IPS DF 19.7 (cell line): ENCODE data around the gene METTL25.
A peak's percentile ranks its signal among the peaks of the same experiment; 100 is the strongest.
"Not testable (repeated sequence)": the region's sequence is repeated elsewhere in the genome, so short reads cannot be mapped to it uniquely, and the experiment has no call there.

ENCODE experiments used
- DNase-seq: peaks from one replicate; pipeline ENCODE4 v3.0.0-alpha.2; 2013; ENCODE audit warnings: low read depth, low spot score

The METTL25 gene, protein sequence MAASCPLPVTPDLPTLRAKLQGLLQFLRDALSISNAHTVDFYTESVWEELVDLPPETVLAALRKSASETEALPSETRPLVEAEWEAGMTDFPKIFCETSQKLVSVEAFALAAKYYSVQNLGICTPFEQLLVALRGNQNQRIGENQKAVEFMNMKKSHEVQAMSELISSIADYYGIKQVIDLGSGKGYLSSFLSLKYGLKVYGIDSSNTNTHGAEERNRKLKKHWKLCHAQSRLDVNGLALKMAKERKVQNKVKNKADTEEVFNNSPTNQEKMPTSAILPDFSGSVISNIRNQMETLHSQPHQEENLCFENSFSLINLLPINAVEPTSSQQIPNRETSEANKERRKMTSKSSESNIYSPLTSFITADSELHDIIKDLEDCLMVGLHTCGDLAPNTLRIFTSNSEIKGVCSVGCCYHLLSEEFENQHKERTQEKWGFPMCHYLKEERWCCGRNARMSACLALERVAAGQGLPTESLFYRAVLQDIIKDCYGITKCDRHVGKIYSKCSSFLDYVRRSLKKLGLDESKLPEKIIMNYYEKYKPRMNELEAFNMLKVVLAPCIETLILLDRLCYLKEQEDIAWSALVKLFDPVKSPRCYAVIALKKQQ

DNA sequence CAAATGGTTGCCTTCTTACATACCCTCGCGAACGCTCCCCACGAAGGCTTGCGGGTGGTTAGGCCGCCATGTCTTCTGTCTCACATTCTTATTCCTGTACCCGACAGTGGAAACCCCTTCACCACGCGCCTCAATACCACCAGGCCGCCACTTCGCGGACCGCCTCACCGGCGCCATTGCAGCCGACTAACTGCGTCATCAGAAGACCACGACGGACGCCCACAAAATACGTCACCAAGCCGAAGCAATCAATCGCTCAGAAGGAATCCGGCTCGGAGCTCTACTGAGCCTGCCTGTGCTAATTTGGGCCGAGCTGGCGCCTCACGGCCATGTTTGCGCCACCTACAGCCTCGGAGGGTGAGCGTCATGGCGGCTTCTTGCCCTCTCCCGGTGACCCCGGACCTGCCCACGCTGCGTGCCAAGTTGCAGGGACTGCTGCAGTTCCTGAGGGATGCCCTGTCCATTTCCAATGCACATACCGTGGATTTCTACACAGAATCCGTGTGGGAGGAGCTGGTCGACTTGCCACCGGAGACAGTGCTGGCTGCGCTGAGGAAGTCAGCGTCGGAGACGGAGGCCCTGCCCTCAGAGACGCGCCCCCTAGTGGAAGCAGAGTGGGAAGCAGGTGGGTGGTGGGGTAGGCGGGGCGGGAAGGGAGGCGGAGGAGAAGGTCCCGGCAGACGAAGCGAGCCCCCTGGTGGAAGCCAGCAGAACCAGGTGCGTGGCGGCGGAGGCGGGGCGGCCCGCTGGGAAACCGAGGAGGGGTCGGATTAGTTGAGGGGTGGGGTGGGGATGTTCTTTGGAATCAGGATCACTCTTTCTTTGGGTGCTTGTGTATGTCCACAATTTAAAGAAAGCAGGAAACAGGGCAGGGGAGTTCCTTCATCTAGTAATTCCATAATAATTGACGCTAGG lies at the start of gene METTL25, which contains the start of gene CCDC59:
METTL25 (plus strand) TSS at position 330 of the 915 bp plus-strand sequence; CDS start at position 367, 37 bp downstream.
CCDC59 (minus strand) TSS at position 188 of the 915 bp plus-strand sequence; CDS start at position 177, 11 bp downstream.
- peak; percentile 92 for DNase-seq

DNA sequence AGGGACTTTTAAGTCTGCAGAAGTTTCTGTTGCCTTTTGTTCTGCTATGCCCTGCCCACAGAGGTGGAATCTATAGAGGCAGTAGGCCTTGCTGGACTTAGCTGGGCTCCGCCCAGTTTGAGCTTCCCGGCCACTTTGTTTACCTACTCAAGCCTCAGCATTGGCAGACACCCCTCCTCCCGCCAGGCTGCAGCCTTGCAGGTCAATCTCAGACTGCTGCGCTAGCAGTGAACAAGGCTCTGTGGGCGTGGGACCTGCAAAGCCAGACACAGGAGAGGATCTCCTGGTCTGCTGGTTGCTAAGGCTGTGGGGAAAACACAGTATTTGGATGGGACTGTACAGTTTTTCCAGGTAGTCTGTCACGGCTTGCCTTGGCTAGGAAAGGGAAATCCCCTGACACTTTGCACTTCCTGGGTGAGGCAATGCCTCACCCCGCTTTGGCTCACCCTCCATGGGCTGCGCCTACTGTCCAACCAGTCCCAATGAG lies 43.9 kb upstream of the METTL25 start:
- peak; percentile 42 for DNase-seq

DNA sequence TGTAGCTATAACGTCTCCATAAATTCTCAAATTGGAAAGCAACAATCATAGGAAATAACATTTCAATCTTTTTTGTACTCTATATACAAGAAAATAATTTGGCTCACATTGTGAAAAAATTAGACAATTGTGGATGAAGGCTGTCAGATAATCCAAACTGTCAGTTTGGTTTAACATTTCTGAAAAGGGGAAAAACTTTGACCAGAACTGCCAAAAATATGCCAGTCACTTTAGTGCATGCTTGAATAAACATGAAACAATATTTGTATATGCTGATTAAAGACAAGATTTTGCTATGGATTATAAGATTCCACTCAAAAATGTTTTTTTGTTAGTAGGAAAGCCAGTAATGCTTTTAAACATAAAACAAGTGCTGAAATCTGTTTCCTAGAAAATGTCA lies 39.1 kb upstream of the METTL25 start:
- DNase-seq: no peak

DNA sequence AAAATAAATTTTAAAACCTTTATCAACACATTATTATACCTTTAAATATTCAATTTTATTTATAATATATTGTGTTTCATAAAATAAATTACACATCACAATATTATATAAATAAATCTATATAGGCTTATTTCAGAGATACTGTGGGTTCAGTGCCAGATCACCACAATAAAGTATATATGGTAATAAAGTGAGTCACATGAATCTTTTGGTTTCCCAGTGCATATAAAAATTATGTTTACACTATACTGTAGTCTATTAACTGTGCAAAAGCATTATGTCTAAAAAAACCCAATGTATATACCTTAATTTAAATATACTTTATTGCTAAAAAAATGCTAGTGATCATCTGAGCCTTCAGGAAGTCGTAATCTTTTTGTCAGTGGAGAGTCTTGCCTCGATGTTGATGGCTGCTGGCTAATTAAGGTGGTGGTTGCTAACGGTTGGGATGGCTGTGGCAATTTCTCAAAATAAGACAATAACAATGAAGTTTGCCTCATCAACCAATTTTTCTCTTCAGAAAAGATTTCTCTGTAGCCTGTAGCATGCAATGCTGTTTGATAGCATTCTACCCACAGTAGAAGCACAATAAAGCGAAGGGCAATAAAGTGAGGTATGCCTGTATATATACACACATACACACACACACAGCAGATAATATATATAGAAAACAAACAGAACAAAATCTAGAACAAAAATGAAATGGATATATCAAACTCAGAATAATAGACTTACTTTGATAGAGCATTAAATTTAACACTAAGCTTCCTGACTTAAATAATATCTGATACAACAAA lies 32.6 kb upstream of the METTL25 start:
- no peak for DNase-seq

DNA sequence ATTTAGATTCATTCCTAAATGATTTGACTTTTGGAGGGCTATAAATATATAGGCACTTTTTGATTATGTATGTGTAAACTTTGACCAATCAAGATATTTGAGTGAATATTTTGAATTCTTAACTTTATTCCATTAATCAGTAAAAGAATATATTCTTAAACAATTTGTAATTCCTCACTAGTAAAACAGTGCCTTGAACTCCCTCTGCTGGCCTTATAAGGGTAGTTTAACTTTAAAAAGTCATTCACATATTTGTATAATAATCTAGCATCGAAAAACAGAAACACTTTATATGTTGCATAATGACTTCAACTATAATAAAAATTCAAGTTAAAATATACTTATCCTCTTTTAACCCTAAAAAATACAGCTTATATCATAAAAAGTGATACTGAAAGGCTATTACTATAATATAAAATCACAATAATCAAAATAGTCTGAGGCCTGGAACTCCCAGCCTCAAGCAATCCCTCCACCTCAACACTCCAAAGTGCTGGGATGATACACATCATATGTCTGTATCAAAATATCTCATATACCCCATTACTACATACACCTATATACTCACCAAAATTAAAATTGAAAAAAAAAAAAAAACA lies 31.3 kb upstream of the METTL25 start:
- no peak for DNase-seq

DNA sequence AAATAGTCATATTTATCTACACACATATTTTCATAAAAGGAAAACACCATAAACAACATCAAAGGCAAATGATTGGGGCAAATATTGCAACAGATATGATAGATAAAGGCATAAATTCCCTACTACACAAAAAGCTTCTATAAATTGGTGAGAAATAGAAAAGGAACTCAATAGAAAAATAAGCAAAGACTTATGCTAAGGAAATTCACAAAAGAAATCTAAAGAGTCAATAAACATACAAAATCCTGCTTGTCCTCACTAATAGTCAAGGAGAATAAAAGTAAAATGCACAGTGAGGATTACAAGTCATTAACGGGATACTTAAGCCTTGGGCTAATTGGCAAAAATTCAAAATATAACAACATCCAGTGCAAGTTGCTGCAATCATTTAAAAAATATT lies 30.5 kb upstream of the METTL25 start:
- DNase-seq: no peak

DNA sequence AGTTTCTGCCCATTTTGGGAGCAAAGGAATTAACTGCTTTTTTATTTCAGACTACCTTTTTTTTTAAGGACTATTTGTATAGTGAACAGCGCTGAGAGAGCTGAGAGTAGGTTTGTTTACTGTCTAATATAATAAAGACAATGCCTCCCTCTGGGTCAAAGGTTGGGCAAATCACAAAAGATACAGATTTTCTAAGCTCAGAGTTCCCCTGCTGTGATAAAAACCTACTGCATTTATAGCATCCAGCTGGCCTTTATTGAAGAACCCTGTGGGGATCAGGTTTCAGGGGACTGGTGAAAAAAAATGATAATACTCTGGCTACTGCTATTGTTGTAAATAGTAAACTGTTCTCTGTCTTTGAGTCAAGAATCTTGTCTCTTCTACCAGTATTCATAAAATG lies 28.8 kb upstream of the METTL25 start:
- DNase-seq: no peak

DNA sequence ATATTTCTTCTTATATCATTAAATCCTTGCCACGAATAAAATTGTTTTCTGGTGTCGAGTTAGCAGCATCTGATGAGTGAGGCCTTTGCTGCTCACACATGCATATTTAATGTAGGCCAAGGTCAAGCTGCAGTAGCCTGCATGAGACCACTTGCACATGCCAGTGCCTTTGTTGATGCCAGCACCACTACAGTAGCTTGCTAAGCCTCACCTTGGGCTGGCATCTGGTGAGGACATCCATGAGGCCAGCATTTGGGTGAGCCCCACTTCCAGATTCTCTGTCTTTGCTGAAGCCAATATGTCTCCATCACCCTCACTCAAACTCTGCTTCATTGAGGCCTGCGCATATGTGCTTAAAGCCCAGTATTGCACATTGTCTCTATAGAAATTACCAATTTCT lies 8.2 kb upstream of the METTL25 start:
- DNase-seq: no peak

DNA sequence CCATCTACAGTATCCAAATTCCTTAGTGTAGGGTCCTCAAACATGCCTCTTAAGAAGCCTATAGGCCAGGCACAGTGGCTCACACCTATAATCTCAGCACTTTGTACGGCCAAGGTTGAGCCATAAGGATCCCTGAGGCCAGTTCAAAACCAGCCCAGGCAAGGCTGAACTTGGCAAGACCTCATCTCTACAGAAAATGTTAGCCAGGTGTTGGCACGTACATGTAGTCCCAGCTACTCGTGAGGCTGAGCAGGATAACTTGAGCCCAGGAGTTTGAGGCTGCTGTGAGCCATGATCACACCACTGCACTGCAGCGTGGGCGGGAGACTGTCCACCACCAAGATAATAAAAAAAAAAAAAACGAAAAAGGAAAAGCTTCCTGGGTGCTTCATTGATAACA lies 6.9 kb upstream of the METTL25 start:
- no peak for DNase-seq

DNA sequence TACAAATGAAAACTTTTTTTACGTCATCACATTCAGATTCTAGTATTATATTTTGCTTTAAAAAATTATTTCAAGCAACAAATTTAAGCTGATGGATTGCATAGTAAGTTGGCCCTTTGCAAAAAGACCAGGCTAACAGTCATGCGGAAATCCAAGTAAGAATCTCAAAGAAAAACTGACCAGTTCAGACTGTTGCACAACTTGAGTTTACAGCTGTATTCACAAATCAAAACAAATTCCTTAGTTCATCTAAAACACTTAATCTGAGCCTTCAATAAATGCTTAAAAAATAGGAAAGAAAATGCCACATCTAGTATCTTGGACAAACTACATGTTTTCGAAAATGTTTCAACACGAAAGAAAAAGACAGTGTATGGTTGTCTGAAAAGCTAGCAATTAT lies 989 bp upstream of the METTL25 start:
- DNase-seq: no peak

DNA sequence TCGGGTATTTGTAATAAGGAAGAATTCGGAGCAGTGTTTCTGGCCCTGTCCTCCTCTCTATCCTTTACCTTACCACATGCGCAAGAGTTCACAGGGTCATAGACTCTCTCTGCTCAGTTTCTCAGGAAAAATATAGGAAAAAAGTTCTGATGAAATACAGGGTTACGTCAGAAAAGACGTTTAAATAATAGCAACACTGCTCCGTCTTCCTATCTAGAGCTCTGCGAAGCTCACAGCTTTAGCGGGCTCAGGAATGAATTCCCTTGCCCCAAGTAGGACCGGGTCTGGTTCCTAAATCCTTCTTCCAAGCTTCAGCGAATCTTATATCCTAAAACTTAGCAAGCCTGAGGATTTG lies 507 bp upstream of the METTL25 start:
- no peak for DNase-seq

DNA sequence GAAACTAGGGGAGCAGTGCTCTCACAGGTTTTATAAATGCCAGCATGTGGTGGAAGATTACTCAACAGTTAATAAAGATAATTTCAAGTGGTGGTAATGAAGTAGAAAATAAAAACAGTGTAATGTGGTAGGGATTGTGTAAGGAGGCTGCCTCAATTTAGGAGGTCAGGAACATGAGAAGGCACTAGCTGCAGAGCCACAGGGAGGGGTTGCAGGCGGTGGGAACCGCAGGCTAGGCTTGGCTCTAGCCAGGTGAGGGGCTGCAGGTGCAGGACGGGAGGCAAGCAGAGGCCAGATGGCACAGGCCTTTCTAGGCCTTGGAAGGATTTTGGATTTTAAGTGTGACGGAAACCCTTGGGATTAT lies 768 bp downstream of the METTL25 start:
- no peak for DNase-seq

DNA sequence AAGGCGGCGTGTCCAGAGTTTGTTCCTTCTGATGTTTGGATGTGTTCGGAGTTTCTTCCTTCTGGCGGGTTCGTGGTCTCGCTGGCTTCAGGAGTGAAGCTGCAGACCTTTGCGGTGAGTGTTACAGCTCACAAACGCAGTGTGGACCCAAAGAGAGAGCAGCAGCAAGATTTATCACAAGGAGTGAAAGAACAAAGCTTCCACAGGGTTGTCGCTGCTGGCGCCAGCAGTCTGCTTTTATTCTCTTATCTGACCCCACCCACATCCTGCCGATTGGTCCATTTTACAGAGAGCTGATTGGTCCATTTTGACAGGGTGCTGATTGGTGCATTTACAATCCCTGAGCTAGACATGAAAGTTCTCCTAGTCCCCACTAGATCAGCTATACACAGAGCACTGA lies 2.5 kb downstream of the METTL25 start:
- DNase-seq: not testable (repeated sequence)

DNA sequence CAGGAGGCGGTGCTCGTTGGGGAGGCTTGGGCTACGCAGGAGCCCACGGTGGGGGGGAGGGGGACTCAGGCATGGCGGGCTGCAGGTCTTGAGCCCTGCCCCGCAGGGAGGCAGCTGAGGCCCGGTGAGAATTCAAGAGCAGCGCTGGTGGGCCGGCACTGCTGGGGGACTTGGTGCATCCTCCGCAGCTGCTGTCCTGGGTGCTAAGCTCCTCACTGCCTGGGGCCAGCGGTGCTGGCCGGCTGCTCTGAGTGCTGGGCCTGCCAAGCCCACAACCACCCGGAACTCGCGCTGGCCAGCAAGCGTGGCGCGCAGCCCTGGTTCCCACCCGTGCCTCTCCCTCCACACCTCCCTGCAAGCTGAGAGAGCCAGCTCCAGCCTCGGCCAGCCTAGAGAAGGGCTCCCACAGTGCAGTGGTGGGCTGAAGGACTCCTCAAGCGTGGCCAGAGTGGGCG lies 3.2 kb downstream of the METTL25 start:
- no peak for DNase-seq

DNA sequence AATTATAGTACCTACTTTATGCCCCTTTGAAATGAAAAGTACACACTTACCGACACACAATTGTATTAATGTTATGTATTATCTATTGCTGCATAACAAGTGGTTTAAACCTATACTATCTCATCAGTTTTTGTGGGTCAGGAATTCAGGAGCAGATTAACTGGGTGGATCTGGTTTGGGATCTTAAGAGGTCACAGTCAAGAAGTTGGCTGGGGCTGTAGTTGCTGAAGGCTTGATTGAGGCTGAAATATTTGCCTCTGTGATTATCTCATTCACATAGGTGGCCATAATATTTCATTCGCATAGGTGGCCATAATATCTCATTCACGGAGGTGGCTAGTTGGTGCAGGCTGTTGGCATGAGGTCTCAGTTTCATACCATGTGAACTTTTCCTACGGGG lies 5.7 kb downstream of the METTL25 start:
- no peak for DNase-seq

DNA sequence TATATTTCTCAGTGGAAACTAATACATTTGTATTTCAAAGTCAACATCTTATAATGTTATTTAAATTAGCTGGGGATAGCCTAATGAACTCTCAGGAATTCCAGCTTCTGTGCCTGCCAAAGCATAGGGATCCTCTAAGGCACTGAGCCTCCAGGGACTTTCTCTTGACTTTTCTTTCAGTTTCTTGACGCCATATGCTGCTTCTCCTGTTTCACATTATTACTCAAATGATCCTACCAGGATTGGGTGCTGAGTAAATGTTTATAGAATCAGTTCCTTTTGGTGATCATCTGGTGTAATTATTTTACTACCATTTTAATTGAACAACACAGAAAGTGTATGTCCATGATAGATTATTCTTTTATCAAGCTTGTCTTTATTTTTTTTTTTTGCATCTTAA lies 7.9 kb downstream of the METTL25 start:
- DNase-seq: no peak

DNA sequence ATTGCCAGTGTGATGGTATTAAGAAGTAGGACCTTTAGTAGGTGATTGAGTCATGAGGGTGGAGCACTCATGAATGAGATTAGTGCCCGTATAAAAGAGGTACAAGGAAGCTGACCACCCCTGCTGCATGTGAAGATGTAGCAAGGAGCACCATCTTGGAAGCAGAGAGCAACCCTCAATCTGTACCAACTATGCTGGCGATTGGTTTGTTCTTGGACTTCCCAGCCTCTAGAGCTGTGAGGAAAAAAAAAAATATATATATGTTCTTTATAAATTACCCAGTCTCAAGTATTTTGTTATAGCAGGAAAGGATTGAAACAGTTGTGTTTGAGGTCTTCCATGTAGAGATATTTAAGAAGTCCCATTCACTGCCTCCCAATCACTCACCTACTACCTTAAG lies 16.9 kb downstream of the METTL25 start:
- no peak for DNase-seq

DNA sequence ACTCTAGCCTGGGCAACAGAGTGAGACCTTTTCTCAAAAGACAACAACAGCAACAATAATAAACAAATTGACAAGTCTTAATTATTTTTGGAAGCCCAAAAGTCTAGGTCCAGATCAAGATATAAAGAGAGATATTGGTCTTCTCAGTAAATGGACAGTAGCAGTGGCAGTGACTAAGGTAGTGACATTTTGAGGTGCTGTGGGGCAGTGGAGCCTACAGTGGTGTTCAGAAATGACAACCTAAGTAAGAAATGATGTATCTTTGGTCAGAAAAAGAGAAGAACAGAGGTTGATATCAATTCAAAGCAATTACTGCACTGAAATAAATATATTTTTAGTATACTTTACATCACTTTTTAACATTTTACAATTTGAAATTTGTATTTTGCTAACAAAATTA lies 20.7 kb downstream of the METTL25 start:
- DNase-seq: no peak

DNA sequence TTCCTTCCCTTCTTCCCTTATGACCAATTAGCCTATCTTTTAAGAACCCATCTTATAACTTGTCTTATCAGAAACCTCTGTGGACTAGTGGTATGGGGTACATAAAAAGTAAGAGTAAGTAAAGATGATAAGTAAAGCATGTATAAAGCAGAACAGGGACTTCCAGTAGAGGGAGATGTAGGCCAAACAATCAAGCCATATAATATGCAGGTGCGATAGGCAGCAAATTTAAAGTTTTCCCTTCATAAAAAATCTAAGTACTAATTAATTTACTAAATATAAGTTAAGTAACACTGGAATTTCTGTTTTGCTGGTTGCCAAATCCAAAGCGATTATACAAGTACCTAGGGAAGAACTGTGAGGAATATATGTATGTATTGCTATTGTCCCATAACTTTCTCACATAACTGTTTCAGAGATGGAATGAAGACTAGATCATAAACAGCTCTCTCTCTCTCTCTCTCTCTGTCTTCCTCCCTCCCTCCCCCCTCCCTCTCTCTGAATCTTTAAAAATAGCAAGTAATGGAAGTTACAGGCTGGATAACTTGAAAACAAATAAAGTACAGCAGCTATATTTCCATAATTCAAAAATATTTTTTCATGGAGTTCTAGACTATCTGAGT lies 25.7 kb downstream of the METTL25 start:
- DNase-seq: no peak

DNA sequence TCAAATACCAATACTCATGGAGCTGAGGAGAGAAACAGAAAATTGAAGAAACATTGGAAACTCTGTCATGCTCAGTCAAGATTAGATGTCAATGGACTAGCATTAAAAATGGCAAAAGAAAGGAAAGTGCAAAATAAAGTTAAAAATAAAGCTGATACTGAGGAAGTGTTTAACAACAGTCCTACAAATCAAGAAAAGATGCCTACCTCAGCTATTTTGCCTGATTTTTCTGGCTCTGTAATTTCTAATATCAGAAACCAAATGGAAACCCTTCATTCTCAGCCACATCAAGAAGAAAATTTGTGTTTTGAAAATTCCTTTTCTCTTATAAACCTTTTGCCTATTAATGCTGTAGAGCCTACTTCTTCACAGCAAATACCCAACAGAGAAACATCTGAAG lies 40.5 kb downstream of the METTL25 start:
- no peak for DNase-seq
